ENCODE measurements around the gene OPRL1.

GRCh38 chr20:64090165-64090564 is 10.3 kb downstream of the OPRL1 start:
- TF ChIP-seq, protein P1, sequence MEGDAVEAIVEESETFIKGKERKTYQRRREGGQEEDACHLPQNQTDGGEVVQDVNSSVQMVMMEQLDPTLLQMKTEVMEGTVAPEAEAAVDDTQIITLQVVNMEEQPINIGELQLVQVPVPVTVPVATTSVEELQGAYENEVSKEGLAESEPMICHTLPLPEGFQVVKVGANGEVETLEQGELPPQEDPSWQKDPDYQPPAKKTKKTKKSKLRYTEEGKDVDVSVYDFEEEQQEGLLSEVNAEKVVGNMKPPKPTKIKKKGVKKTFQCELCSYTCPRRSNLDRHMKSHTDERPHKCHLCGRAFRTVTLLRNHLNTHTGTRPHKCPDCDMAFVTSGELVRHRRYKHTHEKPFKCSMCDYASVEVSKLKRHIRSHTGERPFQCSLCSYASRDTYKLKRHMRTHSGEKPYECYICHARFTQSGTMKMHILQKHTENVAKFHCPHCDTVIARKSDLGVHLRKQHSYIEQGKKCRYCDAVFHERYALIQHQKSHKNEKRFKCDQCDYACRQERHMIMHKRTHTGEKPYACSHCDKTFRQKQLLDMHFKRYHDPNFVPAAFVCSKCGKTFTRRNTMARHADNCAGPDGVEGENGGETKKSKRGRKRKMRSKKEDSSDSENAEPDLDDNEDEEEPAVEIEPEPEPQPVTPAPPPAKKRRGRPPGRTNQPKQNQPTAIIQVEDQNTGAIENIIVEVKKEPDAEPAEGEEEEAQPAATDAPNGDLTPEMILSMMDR (IDR thresholded peaks at IDR 0.05), result no peak
- TF ChIP-seq POLR2A (IDR thresholded peaks at IDR 0.05), result no peak
